Glomerular endothelial cell (primary cell): Measurements from ENCODE around the gene CCSAP. TPM values are rescaled to one million over a fixed set of nuclear protein-coding genes. Genes with fewer than 3 reads are reported as not detected.
"Not testable (repeated sequence)": the region's sequence is repeated elsewhere in the genome, so short reads cannot be mapped to it uniquely, and the experiment has no call there.

Experiments used
- DNase-seq: peaks from one replicate; pipeline ENCODE4 v3.0.0-alpha.2; 2011; ENCODE audit warnings: low read depth, low spot score; ENCODE audit errors: extremely low read depth
- total RNA-seq: library from RNA; depleted of rRNA; stranded (reverse); fragments of >200 nt; gene quantifications from 2 replicates; pipeline ENCODE4 v1.2.3, GENCODE V29; 2015

The CCSAP gene
- total RNA-seq, 1 donor from 2014 or later = 3.6 TPM

DNA sequence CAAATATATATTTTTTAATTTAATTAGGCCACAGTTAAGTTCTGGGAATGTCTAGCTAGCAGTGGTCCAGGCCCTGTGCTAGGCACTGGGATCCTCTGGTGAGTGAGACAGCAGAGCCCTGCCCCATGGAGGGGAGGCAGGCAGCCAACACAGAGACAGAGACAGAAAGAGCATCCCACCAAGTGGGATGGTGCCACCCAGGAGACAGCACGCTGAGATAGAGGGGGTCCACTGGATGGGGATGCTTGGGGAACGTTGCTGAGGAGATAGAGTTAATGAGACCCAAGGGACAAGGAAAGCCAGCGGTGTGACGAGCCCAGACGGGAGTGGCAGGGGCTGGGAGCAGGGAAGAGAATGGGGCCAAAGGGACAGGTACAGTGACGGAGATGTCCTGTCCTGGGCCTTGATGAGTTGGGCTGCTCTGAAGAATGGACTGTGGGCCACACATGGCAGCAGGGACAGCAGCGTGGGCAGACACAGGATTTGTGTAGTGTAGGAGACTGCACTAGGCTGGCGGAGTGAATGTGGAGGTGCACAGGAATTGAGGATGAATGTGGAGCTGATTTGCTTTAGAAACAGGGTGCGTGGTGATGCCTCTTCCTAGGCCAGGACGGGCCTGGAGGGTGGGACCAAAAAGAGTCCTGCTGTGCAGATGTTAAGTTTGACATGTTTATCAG, 49.2 kb downstream of the CCSAP start:
- no peak for DNase-seq

- DNase-seq = not testable (repeated sequence)
Observed at GRCh38 chr1:229291686-229292085, 51.2 kb downstream of the CCSAP start.

GRCh38 chr1:229288516-229288915, 54.3 kb downstream of the CCSAP start:
- DNase-seq = no peak

- DNase-seq = no peak
Observed at GRCh38 chr1:229287267-229287666, 55.6 kb downstream of the CCSAP start.

DNA sequence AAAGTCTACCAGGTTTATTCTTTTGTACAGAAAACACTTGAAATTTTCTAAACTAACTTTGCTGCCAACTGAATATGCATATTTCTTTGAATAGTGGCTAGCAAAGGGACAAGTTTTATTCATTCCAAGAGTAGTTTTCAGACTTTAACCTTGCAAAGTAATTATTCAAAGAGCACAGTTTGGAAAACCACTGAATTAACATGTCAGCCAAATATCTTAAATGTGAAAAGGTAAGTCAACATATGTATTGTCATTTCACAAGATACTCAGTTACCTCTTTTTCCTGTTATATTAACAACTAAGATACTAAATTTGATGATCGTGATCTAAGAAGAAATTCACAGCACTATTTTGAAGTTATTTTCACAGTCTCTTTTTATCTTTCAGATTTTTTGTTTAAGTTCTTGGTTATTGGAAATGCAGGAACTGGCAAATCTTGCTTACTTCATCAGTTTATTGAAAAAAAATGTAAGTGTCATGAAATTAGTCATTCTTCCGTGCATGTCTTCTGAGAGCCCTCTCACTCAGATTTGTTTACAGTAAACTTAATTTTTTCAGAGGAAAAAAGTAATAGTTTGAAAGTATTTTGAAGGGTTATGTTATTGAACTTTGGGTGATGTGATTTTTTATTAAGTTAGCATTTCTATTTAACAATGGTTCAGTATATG, 56.6 kb downstream of the CCSAP start:
- no peak for DNase-seq

DNA sequence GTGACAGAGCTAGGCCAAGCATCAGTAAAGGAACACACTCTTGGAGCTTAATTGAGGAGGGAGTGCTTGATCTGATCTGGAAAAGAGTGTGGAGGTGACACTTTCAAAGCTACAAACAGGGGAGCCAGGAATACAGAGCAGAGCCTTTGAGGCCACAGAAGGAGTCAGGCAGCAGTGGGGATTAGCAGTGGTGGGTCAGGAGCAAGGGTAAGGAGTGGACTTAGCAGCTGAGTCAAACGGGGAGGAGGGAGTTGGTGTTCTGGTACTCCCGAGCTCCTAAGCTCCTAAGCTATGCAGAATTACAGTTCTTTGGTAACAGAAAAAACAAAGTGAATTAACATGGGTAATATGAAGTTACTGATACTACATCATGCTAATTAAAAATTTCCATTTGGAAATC, 57.4 kb downstream of the CCSAP start:
- no peak for DNase-seq

DNA sequence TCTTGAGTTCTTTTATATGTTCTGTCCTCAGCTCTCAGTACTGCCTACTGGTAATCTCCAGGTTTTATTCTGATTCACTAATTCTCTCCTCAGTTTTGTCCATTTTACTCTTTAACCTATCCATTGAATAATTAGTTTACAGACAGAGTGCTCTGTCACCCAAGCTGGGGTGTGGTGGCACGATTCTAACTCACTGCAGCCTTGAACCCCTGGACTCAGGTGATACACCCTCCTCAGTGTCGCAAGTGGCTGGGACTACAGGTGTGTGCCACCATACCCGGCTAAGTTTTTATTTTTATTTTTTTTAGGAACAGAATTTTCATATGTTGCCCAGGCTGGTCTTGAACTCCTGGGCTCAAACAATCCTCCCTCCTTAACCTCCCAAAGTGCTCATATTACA, 58.0 kb downstream of the CCSAP start:
- DNase-seq = no peak

GRCh38 chr1:229283183-229283611, 59.6 kb downstream of the CCSAP start:
- DNase-seq = no peak

DNA sequence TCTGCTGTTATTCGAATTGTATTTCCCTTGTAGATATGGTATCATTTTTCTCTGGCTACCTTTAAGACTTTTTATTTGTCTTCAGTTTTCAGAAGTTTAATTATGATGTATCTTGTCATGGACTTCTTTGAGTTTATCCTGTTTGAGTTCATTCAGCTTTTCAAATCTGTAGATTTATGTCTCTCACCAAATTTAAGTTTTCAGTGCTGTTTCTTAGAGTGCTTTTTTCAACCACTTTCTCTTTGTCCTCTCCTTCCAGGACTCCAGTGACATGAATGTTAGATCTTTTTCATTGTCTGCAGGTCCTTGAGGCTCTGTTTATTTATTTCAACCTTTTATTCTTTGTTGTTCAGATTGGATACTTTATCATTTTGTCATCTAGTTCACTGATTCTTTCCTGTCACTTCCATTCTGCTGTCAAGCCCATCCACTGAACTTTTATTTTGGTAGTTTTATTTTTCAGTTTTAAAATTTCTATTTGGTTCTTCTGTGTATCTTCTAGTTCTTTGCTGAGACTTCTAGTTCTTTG, 60.5 kb downstream of the CCSAP start:
- no peak for DNase-seq

GRCh38 chr1:229281339-229281926, 61.4 kb downstream of the CCSAP start:
- no peak for DNase-seq

GRCh38 chr1:229280921-229281320, 61.9 kb downstream of the CCSAP start:
- DNase-seq = no peak

GRCh38 chr1:229280037-229280828, 62.6 kb downstream of the CCSAP start:
- DNase-seq = no peak

DNA sequence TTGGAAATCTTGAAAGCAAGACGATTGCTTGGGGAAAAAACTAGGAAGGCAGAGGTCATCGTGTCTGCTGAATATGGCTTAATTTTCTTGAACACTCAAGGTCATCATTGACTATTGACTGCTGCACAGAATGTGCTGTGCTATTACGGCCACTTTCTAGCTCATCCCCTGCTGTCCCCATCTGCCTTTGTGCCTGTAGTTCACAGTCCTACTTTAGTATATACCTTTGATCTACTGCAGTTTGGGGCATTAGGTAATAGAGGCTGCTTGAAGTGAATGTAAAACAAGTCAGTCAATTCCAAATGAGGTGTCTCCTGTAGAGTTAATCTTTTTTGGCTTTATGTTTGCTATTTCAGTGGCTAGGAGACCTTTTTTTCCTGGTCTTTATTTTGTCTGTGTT, 63.6 kb downstream of the CCSAP start:
- no peak for DNase-seq

DNA sequence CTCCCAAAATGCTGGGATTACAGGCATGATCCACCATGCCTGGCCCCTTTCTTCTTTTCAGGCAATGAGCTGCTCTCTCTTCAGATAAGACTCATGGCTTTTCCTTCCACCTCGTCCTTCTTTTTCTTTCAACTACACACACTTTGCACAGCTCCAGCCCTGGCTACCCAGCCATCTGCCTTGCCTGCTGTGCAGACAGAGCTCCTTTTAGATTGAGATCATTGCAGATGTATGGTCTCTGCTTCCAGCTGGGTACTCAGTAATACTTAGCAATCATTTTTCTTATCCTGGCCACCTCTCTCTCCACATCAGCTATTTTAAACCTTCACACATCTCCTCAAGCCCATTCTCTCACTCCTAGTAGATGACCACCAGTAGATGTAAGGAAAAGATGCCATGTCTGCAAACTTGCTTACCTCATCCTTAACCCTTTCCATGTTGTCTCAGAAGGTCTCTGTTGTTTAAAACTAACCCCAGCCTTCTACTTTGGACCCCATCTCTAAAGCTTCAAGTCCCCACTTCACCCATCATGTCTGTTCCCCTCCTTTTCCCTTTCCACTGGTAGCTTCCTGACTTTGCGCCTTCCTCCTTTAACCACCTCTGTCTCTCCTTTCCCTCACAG, 64.6 kb downstream of the CCSAP start:
- no peak for DNase-seq

GRCh38 chr1:229275005-229275404, 67.8 kb downstream of the CCSAP start:
- no peak for DNase-seq

- DNase-seq = no peak
Observed at GRCh38 chr1:229273507-229274232, 69.2 kb downstream of the CCSAP start.

GRCh38 chr1:229272164-229273158, 70.4 kb downstream of the CCSAP start:
- no peak for DNase-seq

DNA sequence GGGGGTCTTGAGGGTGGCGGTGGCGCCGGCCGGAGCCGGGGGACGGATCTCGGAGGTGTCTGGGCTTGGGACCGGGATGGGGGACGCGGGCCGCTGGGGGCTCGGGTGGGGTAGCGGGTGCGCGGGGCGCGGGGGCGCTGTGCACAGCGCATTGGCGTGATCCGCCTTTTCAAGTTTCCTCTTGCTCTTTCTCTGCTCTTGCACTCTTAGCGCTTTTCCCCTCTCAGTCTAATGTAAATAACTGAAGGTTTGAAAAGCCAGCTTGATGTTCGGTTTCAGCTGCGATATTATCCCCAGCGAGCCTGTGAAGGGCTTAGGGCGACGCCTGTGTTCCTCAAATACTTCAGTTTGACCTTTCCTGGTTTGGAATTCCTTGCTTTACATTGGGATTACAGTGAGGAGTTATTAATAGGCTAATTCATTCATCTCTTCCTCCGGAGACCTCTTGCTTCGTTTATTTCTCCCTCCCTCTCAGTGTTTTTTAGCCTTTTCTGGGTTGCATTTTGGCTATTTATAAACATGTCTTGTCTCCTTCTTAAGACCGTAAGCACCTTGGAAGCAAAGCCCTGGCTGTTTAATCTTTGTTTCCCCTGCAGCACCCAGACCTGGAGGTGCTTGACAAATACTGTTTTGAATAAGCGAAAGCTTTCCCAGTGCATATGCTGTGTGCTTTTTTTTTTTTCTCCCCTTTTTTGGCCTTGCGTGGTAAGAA, 71.2 kb downstream of the CCSAP start:
- DNase-seq = no peak
